Kidney epithelial cell (primary cell): ENCODE measurements around the gene DHRS1. TPM values are rescaled to one million over a fixed set of nuclear protein-coding genes. Genes with fewer than 3 reads are reported as not detected.
"Not testable (repeated sequence)": the region's sequence is repeated elsewhere in the genome, so short reads cannot be mapped to it uniquely, and the experiment has no call there.

ENCODE experiments used
- DNase-seq: peaks from one replicate; pipeline ENCODE4 v3.0.0-alpha.2; 2010; ENCODE audit warnings: low read depth
- H3K27me3 ChIP-seq: 2 replicates; pipeline ENCODE4 v1.6.0; 2011; ENCODE audit warnings: low read length; ENCODE audit not compliant: control insufficient read depth, insufficient read depth
- H3K36me3 ChIP-seq: 2 replicates; pipeline ENCODE4 v1.5.1; 2011; ENCODE audit warnings: low read length; ENCODE audit not compliant: control insufficient read depth, insufficient read depth
- H3K4me3 ChIP-seq: 2 replicates; pipeline ENCODE4 v1.5.1; 2011; ENCODE audit warnings: low read depth, mild to moderate bottlenecking, control low read depth, low read length
- CTCF ChIP-seq: IDR thresholded peaks from 2 replicates; pipeline ENCODE4 v1.5.1; 2011; ENCODE audit warnings: mild to moderate bottlenecking, moderate library complexity, low read length, control low read depth, inconsistent platforms; ENCODE audit not compliant: insufficient read depth, poor library complexity, severe bottlenecking
- total RNA-seq: library from RNA; depleted of rRNA; stranded (reverse); fragments of >200 nt; gene quantifications from 2 replicates; pipeline ENCODE4 v1.2.3, GENCODE V29; 2015

DHRS1 gene
- total RNA-seq, 1 donor from 2014 or later, result 44.9 TPM

- TF ChIP-seq CTCF, result no peak
- no peak for DNase-seq
- H3K4me3 ChIP-seq, result no peak overlapping the region
- H3K36me3 ChIP-seq, result no peaks in the 10 kb centered on the region
- peaks cover 31% of the 10 kb centered on the region for H3K27me3 ChIP-seq
Observed at GRCh38 chr14:24329736-24330135, 30.2 kb upstream of the DHRS1 start.

DNA sequence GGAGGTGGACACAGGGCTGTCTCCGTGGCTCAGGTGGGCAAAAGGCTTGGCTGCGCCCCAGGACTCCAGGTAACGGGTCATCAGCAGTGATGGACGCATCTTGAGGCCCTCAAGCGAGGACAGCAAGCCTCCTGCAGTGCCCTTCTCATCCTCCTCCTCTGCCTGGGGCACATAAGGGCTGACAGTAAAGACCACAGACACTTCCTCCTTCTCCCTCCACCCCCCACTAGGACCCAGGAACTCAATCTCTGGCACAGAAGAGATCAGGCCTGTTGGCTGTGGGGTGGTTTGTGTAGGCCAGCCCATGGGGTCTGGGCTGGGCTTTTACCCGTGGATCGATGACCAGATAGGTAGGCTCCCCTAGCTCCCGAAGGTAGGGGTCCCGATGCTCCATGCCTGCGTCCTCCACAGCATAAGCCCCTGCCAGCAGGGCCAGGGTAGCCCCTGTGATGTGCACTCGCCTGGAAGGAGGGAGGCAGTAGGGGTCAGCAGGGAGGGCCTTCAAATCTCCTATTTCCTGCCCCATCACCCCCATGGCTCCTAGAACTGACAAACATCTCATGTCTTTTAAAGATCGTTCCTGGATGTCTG lies 29.6 kb upstream of the DHRS1 start:
- DNase-seq, result no peak
- Histone ChIP-seq H3K4me3 (no peak overlapping the region), H3K27me3 (peaks cover 26% of the 10 kb centered on the region), H3K36me3 (no peaks in the 10 kb centered on the region)
- TF ChIP-seq CTCF, result no peak

- TF ChIP-seq CTCF, result peak; percentile 28
- DNase-seq, H3K4me3 ChIP-seq, H3K36me3 ChIP-seq: not testable (repeated sequence)
- H3K27me3 ChIP-seq, result peaks cover 20% of the 10 kb centered on the region
Observed at GRCh38 chr14:24327914-24328313, 28.3 kb upstream of the DHRS1 start.

DNA sequence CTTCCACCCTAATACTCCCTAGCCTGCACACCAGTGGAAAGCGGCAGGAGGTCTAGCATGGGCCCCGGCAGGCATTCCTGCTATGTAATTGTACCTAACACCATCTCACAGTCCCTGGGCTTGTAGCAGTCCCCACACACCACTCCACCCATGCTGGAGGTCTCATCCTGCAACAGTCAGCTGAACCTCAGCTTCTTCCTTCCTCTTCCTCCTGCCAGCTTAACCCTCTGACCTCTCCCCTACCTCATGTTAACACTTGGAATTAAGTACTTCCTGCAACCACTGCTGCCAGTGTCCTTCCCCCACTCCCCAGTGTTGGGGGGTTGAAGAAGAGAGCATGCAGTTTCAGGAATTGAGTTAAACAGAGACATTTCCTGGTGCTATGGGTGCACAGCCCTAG lies 27.7 kb upstream of the DHRS1 start:
- no peak for TF ChIP-seq CTCF
- no peak for DNase-seq
- Histone ChIP-seq H3K4me3 (no peak overlapping the region), H3K36me3 (no peaks in the 10 kb centered on the region), H3K27me3 (peaks cover 18% of the 10 kb centered on the region)

GRCh38 chr14:24325963-24326362 lies 26.4 kb upstream of the DHRS1 start:
- Histone ChIP-seq H3K4me3 (no peak overlapping the region), H3K27me3 (peaks cover 18% of the 10 kb centered on the region), H3K36me3 (no peaks in the 10 kb centered on the region)
- no peak for TF ChIP-seq CTCF
- DNase-seq, result no peak

DNA sequence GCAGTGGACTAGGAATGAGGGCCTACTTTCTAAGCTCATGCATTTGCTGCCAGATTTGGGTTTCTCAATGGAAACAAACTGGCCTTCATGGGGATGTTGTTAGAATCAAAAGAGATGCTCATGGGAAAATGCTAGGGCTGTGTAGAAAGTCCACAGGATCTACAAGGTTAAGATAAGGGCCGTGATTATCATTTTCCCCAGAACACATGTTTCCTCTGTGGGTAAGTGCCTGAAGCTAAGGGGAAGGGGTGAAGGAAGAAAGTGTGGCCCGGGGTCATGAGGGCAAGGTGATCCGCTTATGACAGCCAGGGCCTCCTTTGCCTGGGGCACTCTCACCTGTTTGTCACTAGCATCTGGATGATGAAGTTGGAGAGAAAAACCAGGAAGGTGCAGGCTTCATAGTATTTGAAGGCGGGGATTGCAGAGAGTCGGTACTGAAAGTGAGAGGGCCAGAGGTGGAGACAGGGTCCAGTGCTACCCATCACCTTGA lies 25.5 kb upstream of the DHRS1 start:
- TF ChIP-seq CTCF, result no peak

More for the DNA sequence above, 25.5 kb upstream of the DHRS1 start:
- Histone ChIP-seq H3K4me3 (no peak overlapping the region), H3K36me3 (no peaks in the 10 kb centered on the region), H3K27me3 (peaks cover 17% of the 10 kb centered on the region)
- no peak for DNase-seq
